HG02981 (cell line): ENCODE measurements around the gene SLC51B.
"Not testable (repeated sequence)": the region's sequence is repeated elsewhere in the genome, so short reads cannot be mapped to it uniquely, and the experiment has no call there.

Experiments used
- ATAC-seq: cut with Tn5 transposase; IDR thresholded peaks from one replicate; pipeline ENCODE4 v1.9.1; 2021; ENCODE audit warnings: mild to moderate bottlenecking, moderate library complexity; ENCODE audit not compliant: unreplicated experiment

The SLC51B gene

DNA sequence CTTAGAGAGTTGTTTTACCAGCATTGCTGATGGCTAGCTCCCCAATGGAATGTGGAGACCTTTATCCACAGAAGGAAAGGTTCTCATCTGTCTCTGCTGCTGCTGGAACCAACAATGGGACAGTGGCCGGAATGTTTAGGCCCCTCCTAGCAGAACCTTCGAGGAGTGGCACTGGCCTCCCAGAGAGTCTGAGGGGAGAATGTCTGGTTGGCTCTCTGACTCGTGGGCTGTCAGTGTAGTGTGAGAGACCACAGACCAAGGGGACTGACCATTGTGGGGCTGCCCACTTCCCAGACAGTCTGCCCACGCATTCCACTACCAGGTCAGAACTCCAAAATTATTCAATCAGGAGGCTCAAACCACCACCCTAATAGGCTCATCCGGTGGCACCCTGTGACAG lies 17.5 kb downstream of the SLC51B start:
- ATAC-seq: no peak

- ATAC-seq: no peak
Observed at GRCh38 chr15:65066001-65066634, 20.9 kb downstream of the SLC51B start.

GRCh38 chr15:65066635-65067316 lies 21.6 kb downstream of the SLC51B start:
- no peak for ATAC-seq

- no peak for ATAC-seq
Observed at GRCh38 chr15:65067317-65067644, 22.1 kb downstream of the SLC51B start.

DNA sequence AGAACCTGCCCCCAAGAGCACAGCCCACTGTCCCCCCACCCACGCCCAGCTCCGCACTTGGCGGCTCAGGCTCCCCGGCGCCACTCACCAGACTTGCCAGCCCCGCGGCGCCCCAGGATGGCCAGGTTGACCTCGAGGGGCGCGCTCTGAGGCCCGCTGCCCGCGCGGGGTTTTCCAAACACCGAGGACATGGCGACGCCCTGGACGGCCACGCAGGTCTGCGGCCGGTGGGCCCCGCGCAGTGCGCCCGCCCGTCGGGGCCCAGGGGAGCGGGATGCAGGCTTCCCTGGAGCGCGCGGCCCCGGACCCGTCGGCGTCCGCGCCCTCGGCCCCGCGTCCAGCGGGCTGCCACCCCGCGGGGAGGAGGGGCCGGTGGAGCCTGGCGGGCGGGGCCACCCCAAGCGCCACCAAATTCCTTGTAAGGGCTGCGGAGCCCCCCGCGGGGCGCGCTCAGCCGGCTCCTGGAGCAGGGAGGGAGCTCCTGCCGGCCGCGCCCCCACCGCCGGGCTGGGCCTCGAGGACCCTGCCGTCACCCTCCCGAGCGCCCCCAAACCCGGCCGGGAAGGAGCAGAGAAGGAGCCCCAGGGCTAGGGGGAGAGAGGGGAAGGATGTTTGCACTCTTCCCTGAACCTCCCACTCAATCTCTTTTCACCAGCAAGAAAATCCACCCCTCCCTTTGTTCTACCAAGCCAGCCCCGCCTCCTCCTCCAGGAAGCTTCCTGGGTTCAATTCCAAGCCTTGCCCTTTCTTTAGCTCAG lies 22.6 kb downstream of the SLC51B start, which contains the start of gene RASL12:
Gene RASL12 (minus strand): TSS at position 347 of the 758 bp plus-strand sequence. CDS start 156 bp downstream, at position 191.
- ATAC-seq: no peak

- no peak for ATAC-seq
Observed at GRCh38 chr15:65068403-65068788, 23.2 kb downstream of the SLC51B start.

DNA sequence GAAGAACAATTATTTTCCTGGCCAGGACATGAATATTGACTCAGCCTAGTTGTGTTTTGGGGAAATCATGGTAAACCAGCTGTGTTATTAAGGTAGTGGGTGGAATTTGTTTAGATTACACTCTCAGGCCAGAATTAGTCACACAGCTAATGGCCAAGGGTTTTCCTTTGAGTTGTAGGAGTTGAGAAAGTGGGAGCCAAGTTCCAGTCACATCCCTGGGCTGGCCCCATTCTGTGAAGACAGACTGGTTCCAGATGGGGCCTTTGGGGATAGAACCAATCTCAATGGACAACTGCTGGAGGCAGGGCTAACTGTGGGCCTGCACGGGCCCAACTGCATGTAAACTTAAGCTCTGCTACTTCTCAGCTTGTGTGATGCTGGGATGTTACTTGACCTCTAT lies 24.0 kb downstream of the SLC51B start:
- ATAC-seq: no peak

GRCh38 chr15:65069779-65070546 lies 24.8 kb downstream of the SLC51B start:
- ATAC-seq: no peak

DNA sequence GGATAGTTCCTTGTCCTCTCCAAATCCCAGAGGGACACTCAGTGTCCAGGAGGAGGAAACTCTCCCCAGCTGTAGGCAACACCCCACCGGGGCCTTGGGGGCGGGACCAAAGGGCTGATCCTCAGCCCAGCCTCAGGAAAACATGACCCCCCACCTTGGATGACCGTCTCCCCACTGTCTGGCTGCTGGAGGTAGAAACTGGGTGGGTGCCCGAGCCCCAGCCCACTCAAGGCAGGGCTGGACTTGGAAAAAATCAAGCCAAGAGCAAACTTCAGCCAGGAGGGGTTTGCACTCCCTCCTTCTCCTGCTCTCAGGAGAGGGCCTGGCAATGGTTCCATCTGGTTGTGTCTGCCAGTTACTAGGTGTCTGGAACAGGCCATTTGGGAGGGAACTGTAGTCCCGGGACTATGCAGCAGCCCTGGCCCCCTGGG lies 26.2 kb downstream of the SLC51B start:
- no peak for ATAC-seq

- ATAC-seq: no peak
Observed at GRCh38 chr15:65072027-65072426, 26.8 kb downstream of the SLC51B start.

DNA sequence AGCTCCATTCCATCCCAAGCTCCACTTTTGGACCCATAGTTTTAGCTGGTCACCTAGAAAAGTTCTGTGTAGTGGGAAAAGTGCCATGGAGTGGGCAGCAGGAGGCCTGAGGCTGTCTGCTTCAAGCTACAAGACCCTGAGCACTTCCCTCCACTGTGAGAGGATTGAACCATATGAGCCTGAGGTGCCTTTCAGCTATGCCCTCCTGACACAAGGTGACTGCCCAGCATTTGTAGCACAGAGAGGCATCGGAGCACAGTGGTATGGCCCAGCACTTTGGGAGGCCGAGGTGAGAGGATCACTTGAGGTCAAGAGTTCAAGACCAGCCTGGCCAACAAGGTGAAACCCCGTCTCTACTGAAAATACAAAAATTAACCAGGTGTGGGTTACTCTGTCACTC lies 27.4 kb downstream of the SLC51B start:
- no peak for ATAC-seq

- not testable (repeated sequence) for ATAC-seq
Observed at GRCh38 chr15:65074946-65075345, 29.8 kb downstream of the SLC51B start.

DNA sequence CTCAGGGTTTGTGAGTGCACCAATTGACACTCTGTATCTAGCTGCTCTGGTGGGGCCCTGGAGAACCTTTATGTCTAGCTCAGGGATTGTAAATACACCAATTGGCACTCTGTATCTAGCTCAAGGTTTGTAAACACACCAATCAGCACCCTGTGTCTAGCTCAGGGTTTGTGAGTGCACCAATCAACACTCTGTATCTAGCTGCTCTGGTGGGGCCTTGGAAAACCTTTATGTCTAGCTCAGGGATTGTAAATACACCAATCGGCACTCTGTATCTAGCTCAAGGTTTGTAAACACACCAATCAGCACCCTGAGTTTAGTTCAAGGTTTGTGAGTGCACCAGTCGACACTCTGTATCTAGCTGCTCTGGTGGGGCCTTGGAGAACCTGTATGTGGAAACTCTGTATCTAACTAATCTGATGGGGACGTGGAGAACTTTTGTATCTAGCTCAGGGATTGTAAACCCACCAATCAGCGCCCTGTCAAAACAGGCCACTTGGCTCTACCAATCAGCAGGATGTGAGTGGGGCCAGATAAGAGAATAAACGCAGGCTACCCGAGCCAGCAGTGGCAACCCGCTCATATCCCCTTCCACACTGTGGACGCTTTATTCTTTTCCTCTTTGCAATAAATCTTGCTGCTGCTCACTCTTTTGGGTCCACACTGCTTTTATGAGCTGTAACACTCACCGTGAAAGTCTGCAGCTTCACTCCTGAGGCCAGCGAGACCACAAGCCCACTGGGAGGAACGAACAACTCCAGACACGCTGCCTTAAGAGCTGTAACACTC lies 30.6 kb downstream of the SLC51B start:
- ATAC-seq: not testable (repeated sequence)

DNA sequence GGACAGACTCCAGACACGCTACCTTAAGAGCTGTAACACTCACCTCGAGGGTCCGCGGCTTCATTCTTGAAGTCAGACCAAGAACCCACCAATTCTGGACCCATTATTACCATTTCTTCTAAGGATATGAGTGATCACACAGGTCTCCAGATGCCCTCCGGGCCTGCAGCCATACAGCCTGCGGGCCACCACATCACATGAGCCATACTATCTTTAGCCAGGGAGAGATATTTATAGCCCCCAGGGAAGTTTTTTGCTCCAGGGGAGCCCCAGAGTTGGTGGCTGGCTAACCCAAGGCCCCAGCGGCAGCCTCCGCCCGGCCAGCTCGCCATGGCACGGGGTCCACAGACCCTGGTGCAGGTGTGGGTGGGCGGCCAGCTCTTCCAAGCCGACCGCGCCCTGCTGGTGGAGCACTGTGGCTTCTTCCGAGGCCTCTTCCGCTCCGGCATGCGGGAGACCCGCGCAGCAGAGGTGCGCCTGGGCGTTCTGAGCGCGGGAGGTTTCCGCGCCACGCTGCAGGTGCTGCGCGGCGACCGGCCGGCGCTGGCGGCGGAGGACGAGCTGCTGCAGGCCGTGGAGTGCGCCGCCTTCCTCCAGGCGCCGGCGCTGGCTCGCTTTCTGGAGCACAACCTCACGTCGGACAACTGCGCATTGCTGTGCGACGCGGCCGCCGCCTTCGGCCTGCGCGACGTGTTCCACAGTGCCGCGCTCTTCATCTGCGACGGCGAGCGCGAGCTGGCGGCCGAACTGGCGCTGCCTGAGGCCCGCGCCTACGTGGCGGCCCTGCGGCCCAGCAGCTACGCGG lies 31.5 kb downstream of the SLC51B start, which contains the start of gene KBTBD13:
Gene KBTBD13 (plus strand): TSS at position 261 of the 805 bp plus-strand sequence. CDS start 70 bp downstream, at position 331.
- ATAC-seq: no peak

GRCh38 chr15:65077291-65077980 lies 32.2 kb downstream of the SLC51B start:
- ATAC-seq: no peak

- no peak for ATAC-seq
Observed at GRCh38 chr15:65077981-65078352, 32.8 kb downstream of the SLC51B start.

GRCh38 chr15:65079580-65079979 lies 34.4 kb downstream of the SLC51B start:
- no peak for ATAC-seq

DNA sequence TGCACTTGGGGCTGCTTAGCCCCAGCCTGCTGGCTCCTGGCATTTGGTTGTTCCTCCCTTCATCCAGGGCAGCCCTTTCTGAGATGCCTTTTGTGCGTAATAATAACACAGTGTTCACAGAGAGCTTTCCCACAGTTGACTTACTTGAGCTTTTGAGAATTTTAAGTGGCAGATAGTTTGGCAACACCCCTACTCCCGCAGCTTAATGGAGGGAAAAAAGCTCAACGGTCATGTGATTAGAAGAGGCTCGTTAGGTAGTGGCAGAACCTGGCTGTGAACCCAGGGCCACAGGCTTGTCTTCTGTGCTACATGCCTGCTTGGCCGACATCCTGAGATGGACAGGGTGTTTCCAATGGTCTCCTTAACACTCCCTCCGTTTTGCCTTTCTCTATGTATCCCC lies 36.1 kb downstream of the SLC51B start:
- ATAC-seq: no peak

- ATAC-seq: no peak
Observed at GRCh38 chr15:65081758-65082157, 36.6 kb downstream of the SLC51B start.
